ENCODE data around the gene RBX1. TPM values are rescaled to one million over a fixed set of nuclear protein-coding genes. Genes with fewer than 3 reads are reported as not detected.

The RBX1 gene
- total RNA-seq (ENCODE audit: low replicate concordance) = 39.3 and 75.8 TPM in 2 replicates

DNA sequence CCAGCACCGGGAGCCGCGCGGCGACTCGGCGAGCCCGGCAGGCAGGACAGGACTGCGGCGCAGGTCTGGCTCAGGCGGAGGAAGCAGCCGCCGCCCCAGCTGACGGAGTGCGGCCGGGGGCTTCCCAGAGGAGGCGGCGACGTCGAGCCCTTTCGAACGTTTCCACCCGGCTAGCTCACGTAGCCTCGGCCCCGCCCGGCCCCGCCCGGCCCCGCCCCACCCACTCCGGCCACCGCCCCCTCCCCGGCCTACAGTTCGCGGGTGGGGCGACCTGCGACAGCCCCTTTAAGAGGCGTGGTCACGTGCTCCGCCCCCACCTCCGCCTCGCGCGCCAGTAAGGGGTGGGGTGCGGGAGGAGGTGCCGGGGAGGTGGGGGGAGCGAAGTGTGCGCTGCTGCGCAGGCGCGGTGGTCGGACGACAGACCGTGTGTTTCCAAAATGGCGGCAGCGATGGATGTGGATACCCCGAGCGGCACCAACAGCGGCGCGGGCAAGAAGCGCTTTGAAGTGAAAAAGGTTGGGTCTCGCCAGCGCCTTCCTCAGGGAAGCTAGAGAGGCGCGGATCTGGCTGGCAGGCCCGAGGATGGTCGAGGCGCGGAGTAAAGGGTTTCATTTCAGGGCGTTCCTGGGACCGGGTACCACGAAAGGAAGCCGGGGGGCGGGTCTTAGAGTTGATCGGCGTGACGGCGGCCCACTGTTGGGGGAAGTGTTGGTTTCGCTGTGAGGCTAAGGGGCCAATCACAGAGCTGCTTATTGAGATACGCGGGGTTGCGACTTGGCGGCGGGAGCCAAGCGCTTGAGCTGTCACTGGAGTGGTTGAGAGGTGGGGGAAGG is at the start of gene RBX1:
Gene RBX1, plus strand, starts transcription at position 417 of the 833 bp plus-strand sequence. Its CDS starts 21 bp downstream, at position 438.

Other genes starting within 250 kb of the RBX1 start
- 6.7 and 11.2 TPM in 2 replicates for gene SLC25A17, start 132.0 kb upstream of the RBX1 start, total RNA-seq (ENCODE audit: low replicate concordance)
- gene ST13, start 94.7 kb upstream of the RBX1 start, total RNA-seq (ENCODE audit: low replicate concordance) = 202 and 461 TPM in 2 replicates
- gene XPNPEP3, start 94.2 kb upstream of the RBX1 start, total RNA-seq (ENCODE audit: low replicate concordance) = 3.8 and 4.6 TPM in 2 replicates
- gene DNAJB7, start 89.3 kb upstream of the RBX1 start, total RNA-seq (ENCODE audit: low replicate concordance) = not detected in 2 replicates
- gene EP300, start 141.2 kb downstream of the RBX1 start, total RNA-seq (ENCODE audit: low replicate concordance) = 26.5 and 32.1 TPM in 2 replicates

All from smooth muscle cell of the coronary artery (primary cell).